Measurements from ENCODE around the gene NPAS2. TPM values are rescaled to one million over a fixed set of nuclear protein-coding genes. Genes with fewer than 3 reads are reported as not detected.

Gene NPAS2
- total and polyA plus RNA-seq, 2 donors from 2014 or later, result 8.4 to 44.5 TPM

- no peaks in the 10 kb centered on the region for H3K4me1 ChIP-seq (ENCODE audit: control insufficient read depth in 2 of 3, insufficient read depth in 2 of 3, low read depth in 1 of 3, low read length in 3 of 3)
- FAIRE-seq (no peak), DNase-seq (peak in 1 of 5 donors; percentile 41)
- intact Hi-C loops (cut with DNase I), result no loop called here
- no peaks in the 10 kb centered on the region for H3K36me3 ChIP-seq (ENCODE audit: control insufficient read depth in 2 of 3, insufficient read depth in 3 of 3, low read length in 3 of 3)
- no peaks in the 10 kb centered on the region for H3K27me3 ChIP-seq (ENCODE audit: control insufficient read depth, insufficient read depth, low read length)
- TF ChIP-seq CTCF (IDR thresholded peaks at IDR 0.05; ENCODE audit: borderline replicate concordance, extremely low read depth, insufficient read depth), result no peak
- H3K9ac ChIP-seq (ENCODE audit: low read length in 3 of 3), result no peak overlapping the region
- H3K27ac ChIP-seq (ENCODE audit: low read depth in 2 of 2, low read length in 2 of 2), result no peak overlapping the region
- H3K4me3 ChIP-seq (ENCODE audit: low read length in 3 of 3), result no peak overlapping the region
- no peaks in the 10 kb centered on the region for H3K9me3 ChIP-seq (ENCODE audit: control insufficient read depth in 2 of 3, insufficient read depth in 1 of 3, low read length in 3 of 3)
These were observed 34.2 kb downstream of the NPAS2 start for GRCh38 chr2:100853909-100854810.

- intact Hi-C loops (cut with DNase I), result no loop called here
- FAIRE-seq (no peak), DNase-seq (no peak)
- Histone ChIP-seq H3K4me3 (ENCODE audit: low read length in 3 of 3) (no peak overlapping the region), H3K36me3 (ENCODE audit: control insufficient read depth in 2 of 3, insufficient read depth in 3 of 3, low read length in 3 of 3) (no peaks in the 10 kb centered on the region), H3K27me3 (ENCODE audit: control insufficient read depth, insufficient read depth, low read length) (no peaks in the 10 kb centered on the region), H3K4me1 (ENCODE audit: control insufficient read depth in 2 of 3, insufficient read depth in 2 of 3, low read depth in 1 of 3, low read length in 3 of 3) (no peaks in the 10 kb centered on the region), H3K9ac (ENCODE audit: low read length in 3 of 3) (no peak overlapping the region), H3K27ac (ENCODE audit: low read depth in 2 of 2, low read length in 2 of 2) (no peak overlapping the region), H3K9me3 (ENCODE audit: control insufficient read depth in 2 of 3, insufficient read depth in 1 of 3, low read length in 3 of 3) (no peaks in the 10 kb centered on the region)
- TF ChIP-seq CTCF (IDR thresholded peaks at IDR 0.05; ENCODE audit: borderline replicate concordance, extremely low read depth, insufficient read depth), result no peak
These were observed 35.1 kb downstream of the NPAS2 start for GRCh38 chr2:100855084-100855483.

GRCh38 chr2:100855606-100856005, 35.7 kb downstream of the NPAS2 start:
- intact Hi-C loops (cut with DNase I), result no loop called here
- no peaks in the 10 kb centered on the region for H3K9me3 ChIP-seq (ENCODE audit: control insufficient read depth in 2 of 3, insufficient read depth in 1 of 3, low read length in 3 of 3)

More at GRCh38 chr2:100855606-100856005, 35.7 kb downstream of the NPAS2 start:
- Histone ChIP-seq H3K4me1 (ENCODE audit: control insufficient read depth in 2 of 3, insufficient read depth in 2 of 3, low read depth in 1 of 3, low read length in 3 of 3) (no peaks in the 10 kb centered on the region), H3K9ac (ENCODE audit: low read length in 3 of 3) (no peak overlapping the region), H3K36me3 (ENCODE audit: control insufficient read depth in 2 of 3, insufficient read depth in 3 of 3, low read length in 3 of 3) (no peaks in the 10 kb centered on the region), H3K27me3 (ENCODE audit: control insufficient read depth, insufficient read depth, low read length) (no peaks in the 10 kb centered on the region), H3K4me3 (ENCODE audit: low read length in 3 of 3) (no peak overlapping the region), H3K27ac (ENCODE audit: low read depth in 2 of 2, low read length in 2 of 2) (no peak overlapping the region)
- TF ChIP-seq CTCF (IDR thresholded peaks at IDR 0.05; ENCODE audit: borderline replicate concordance, extremely low read depth, insufficient read depth), result no peak
- no peak for DNase-seq
- no peak for FAIRE-seq
